HG02885 (cell line): ENCODE measurements around the gene CLPSL2.

ENCODE experiments used
- ATAC-seq: cut with Tn5 transposase; IDR thresholded peaks from one replicate; pipeline ENCODE4 v1.9.1; 2021; ENCODE audit warnings: mild to moderate bottlenecking; ENCODE audit not compliant: unreplicated experiment, poor library complexity

Gene CLPSL2

DNA sequence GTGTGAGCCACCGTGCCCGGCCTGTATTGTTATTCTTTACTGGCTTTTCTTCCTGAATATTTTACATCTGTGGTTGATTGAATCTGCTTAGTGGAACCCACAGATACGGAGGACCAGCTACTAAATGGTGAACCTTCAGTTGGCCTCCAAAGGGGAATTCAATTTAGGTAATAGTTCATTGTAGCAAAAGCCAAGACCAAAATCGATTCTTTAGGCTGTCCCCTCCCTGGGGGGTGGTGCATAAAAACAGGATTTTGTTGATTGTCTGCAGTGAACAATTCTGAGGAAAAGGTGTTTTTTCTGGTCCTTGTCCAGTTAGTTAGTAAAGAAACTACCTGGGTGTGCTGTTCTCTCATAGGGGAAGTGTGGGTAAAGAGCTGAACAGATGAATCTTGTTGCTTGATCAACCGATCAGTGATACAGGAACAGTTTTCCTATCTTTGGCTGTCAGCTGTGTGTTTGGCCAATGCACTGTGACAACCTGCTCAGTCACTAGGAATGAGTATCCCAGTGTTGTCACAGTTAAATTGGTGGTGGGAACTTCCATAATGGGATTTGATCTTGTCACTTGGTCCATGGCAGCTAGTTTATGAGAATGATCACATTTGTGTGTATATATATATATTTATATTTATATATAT lies 48.3 kb downstream of the CLPSL2 start:
- no peak for ATAC-seq
